ENCODE data around the gene DPYSL4.

DPYSL4 gene

GRCh38 chr10:132197271-132198067 lies 10.7 kb downstream of the DPYSL4 start:
- no peak for DNase-seq

DNA sequence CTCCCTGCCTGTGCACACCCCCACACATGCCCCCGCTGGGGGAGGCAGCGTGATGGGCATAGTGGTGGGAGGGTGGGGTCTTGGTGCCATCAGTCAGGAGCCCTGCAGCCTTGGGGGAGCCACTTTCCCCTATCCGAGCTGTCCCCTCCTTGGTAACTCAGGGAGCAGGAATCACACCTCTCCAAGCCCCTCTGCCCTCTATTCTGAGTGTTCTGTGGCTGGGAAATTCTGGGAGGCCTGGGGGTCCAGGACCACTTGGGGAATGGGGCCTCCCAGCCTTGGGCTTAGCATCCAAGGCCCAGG lies 11.3 kb downstream of the DPYSL4 start:
- no peak for DNase-seq

GRCh38 chr10:132198381-132199181 lies 11.8 kb downstream of the DPYSL4 start:
- no peak for DNase-seq

GRCh38 chr10:132199268-132199853 lies 12.6 kb downstream of the DPYSL4 start:
- no peak for DNase-seq

DNA sequence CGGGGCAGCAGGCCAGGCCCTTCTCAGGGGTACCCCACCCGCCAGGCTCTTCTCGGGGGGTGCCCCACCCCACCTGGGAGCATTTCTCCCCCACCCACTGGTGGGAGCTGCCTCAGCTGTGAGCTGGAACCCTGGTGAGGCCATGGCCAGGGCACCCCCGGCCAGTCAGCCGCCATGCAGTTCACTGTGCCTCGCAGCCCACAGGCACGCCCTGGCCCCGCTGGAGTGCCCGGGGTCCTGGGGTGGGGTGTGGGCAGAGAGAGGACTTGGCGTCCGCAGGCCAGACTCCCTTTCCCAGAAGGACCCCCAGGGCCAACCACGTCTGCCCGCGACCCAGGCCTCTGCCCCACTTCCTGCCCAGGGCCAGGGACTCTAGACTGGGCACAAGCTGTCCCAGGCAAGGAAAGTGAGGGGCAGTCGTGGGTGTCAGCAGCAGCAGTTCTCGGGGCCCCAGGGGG lies 13.1 kb downstream of the DPYSL4 start:
- no peak for DNase-seq

GRCh38 chr10:132200344-132201110 lies 13.8 kb downstream of the DPYSL4 start:
- no peak for DNase-seq

DNA sequence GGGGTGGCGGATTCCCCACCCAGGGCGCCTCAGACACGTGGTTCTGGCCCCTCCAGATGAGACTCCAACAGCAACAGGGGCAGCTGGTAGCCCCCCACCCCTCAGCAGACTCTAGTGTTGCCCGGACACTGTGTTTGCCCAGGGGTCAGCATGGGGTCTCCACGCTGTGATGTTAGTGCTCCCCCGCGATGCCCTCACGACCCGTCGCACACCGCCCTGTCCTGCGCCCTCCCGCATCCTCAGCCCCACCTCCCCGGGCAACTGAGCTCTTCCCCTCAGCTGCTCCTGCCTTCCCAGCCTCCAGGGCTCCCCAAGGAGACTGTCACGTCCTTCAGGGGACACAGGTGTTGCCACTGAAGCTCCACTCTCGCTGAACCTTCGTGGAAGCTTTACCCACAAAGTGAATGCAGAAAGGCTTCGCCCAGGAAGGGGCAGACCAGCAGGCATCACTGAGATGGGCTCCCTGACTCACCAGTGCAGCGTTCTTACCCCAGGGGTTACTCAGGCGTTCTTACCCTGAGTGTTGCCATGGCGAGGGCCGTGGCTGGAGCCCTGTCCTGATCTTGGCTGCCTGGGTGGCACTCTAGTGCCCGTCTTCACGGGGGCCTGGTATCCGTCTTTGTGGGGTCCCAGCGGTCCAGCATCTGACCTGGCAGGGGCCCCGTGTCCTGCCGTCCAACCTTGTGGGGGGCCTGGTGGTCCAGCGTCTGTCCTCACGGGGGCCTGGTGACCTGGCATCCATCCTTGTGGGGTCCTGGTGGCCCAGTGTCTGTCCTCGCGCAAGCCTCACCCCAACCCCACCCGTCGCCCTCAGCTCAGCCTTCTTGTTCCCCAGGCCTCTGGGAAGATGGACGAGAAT lies 14.6 kb downstream of the DPYSL4 start:
- no peak for DNase-seq

DNA sequence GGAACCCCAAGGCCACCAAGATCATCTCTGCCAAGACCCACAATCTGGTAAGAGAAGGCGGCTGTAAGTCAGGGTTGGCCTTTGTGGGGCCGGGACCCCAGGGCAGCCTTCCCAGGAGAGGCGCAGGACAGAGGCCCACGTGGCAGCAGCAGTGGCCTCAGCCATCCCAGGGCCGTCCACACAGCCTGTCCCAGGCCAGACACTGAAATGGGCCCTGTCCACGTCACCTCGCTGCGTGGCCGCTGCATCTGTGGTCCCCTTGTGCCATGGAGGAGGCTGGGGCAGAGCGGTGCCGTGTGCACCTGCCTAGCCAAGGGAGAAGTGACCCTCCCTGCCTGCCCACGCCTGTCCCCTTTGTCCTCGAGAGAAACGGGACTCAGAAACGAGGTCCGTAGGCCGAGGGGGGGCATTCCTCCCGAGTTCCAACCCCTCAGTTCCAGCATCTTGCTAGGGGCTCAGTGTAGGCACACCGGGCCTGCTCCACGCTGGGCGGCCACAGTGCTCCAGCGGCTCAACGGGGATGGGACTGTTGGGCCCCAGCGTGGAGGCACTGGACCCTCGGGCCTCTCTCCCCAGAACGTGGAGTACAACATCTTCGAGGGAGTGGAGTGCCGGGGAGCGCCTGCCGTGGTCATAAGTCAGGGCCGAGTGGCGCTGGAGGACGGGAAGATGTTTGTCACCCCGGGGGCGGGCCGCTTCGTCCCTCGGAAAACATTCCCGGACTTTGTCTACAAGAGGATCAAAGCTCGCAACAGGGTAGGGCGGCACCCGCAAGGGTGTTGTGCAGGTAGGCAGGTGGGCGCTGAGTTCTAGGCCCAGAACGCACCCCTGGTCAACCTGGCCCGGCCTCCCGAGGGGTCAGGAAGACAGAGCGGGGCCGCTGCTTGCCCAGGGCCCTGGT lies 15.6 kb downstream of the DPYSL4 start:
- no peak for DNase-seq

- no peak for DNase-seq
Observed at GRCh38 chr10:132203256-132204077, 16.7 kb downstream of the DPYSL4 start.

GRCh38 chr10:132204078-132204780 lies 17.5 kb downstream of the DPYSL4 start:
- DNase-seq, result no peak

GRCh38 chr10:132204781-132205473 lies 18.2 kb downstream of the DPYSL4 start:
- DNase-seq, result no peak

DNA sequence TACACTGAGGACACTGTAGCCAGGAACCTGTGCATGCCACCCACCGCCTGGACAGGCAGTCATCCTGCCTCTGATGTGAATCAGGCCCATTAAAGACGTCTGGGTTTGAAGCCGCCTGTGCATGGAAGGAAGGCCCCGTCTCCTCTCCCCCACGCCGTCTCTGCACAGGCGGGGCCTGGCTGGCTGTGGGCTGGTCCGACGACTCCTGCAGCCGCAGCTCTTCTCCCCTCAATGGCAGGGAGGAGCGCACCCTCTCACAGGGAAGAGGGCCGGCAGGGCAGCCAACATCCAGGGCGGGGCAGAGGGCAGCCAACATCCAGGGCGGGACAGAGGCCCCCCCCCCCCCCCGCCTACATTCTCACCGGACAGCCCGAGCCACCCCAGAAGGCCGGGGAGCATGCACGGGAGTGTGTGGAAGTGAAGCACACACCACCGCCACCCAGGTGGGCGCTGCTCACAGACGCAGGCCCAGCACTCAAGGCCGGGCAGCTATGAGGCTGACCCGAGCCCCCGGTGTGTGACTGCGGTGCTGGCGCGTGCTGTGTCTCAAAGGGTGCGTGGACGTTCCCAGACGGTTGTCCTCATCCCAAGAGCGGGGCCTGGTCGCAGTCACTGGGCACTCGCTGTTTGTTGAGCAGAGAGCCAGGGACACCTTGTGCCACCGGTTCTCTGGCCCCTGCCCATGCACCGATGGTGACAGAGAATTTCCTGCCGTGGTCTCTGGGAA lies 19.1 kb downstream of the DPYSL4 start:
- DNase-seq, result no peak

DNA sequence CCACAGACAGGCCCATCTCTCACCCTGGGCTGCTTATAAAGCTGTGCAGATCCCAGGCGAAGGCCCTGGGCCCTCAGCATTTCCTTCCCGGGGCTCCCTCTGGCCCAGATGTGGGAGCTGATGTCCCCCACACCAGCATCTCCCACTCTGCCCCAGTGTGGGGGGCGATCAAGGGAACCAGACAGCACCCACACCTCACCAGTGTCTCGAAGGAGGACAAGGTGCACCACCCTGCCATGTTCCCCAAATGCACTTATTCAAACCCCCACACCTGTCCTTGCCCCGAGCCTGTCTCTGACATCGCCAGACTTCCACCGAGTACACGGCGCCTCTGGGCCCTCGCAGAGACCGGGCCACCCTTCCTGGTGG lies 19.6 kb downstream of the DPYSL4 start:
- DNase-seq, result no peak

- DNase-seq, result no peak
Observed at GRCh38 chr10:132206806-132207535, 20.2 kb downstream of the DPYSL4 start.

- DNase-seq, result no peak
Observed at GRCh38 chr10:132207536-132208461, 21.1 kb downstream of the DPYSL4 start.

GRCh38 chr10:132208462-132209050 lies 21.8 kb downstream of the DPYSL4 start:
- DNase-seq, result no peak
